HuH-7.5 (cell line): Measurements from ENCODE around the gene RUFY4.

Experiments
- DNase-seq: peaks from one replicate; pipeline ENCODE4 v3.0.0; 2011; ENCODE audit warnings: low spot score

Gene RUFY4

GRCh38 chr2:218068721-218069334 lies at the start of gene RUFY4:
RUFY4 (plus strand) TSS chr2:218069253; CDS start chr2:218070606, 1,353 bp downstream.
- DNase-seq = peak; percentile 23

GRCh38 chr2:218019411-218020060 lies 49.5 kb upstream of the RUFY4 start:
- no peak for DNase-seq

- DNase-seq = no peak
Observed at GRCh38 chr2:218020281-218020680, 48.8 kb upstream of the RUFY4 start.

- DNase-seq = no peak
Observed at GRCh38 chr2:218020966-218021535, 48.0 kb upstream of the RUFY4 start.

- DNase-seq = no peak
Observed at GRCh38 chr2:218021536-218022071, 47.4 kb upstream of the RUFY4 start.

- no peak for DNase-seq
Observed at GRCh38 chr2:218022131-218022850, 46.8 kb upstream of the RUFY4 start.

- no peak for DNase-seq
Observed at GRCh38 chr2:218022851-218023530, 46.1 kb upstream of the RUFY4 start.

GRCh38 chr2:218023636-218024035 lies 45.4 kb upstream of the RUFY4 start:
- DNase-seq = no peak

GRCh38 chr2:218024336-218024735 lies 44.7 kb upstream of the RUFY4 start:
- DNase-seq = no peak

GRCh38 chr2:218024871-218025270 lies 44.2 kb upstream of the RUFY4 start:
- DNase-seq = no peak

GRCh38 chr2:218026244-218026643 lies 42.8 kb upstream of the RUFY4 start:
- DNase-seq = no peak

- no peak for DNase-seq
Observed at GRCh38 chr2:218026676-218027425, 42.2 kb upstream of the RUFY4 start.

- no peak for DNase-seq
Observed at GRCh38 chr2:218027426-218028188, 41.4 kb upstream of the RUFY4 start.

GRCh38 chr2:218028189-218028495 lies 40.9 kb upstream of the RUFY4 start:
- DNase-seq = no peak

- DNase-seq = no peak
Observed at GRCh38 chr2:218028562-218029348, 40.3 kb upstream of the RUFY4 start.

GRCh38 chr2:218029366-218030360 lies 39.4 kb upstream of the RUFY4 start:
- no peak for DNase-seq

GRCh38 chr2:218030409-218031195 lies 38.5 kb upstream of the RUFY4 start:
- no peak for DNase-seq

GRCh38 chr2:218031261-218031660 lies 37.8 kb upstream of the RUFY4 start:
- no peak for DNase-seq
